Lower lobe of right lung (tissue), 2 donors: ENCODE data around the gene LRRC25. TPM values are rescaled to one million over a fixed set of nuclear protein-coding genes. Genes with fewer than 3 reads are reported as not detected.

ENCODE experiments used
- ATAC-seq, 2 donors: fragments of 200-7000 bp; cut with Tn5 transposase; one replicate each; pipeline ENCODE4 v1.9.1; 2020 to 2022; ENCODE audit warnings: mild to moderate bottlenecking in 2 of 2, moderate library complexity in 2 of 2
- DNase-seq: peaks from one replicate; pipeline ENCODE4 v3.0.0-alpha.2; 2020
- H3K27ac ChIP-seq: fragments of 200-600 bp; one replicate; pipeline ENCODE4 v1.8.0; 2022
- H3K27me3 ChIP-seq: fragments of 200-600 bp; one replicate; pipeline ENCODE4 v1.8.0; 2022; ENCODE audit warnings: low read depth
- H3K36me3 ChIP-seq: fragments of 200-600 bp; one replicate; pipeline ENCODE4 v1.8.0; 2022; ENCODE audit warnings: mild to moderate bottlenecking
- H3K4me1 ChIP-seq: fragments of 200-600 bp; one replicate; pipeline ENCODE4 v1.8.0; 2022
- H3K4me3 ChIP-seq: fragments of 200-600 bp; one replicate; pipeline ENCODE4 v1.8.0; 2022; ENCODE audit warnings: mild to moderate bottlenecking
- H3K9me3 ChIP-seq: fragments of 200-600 bp; one replicate; pipeline ENCODE4 v1.8.0; 2022
- CTCF ChIP-seq: fragments of 200-600 bp; IDR thresholded peaks from one replicate; pipeline ENCODE4 v1.8.0; 2022; ENCODE audit warnings: antibody characterized with exemption, mild to moderate bottlenecking
- intact Hi-C: fragments of 100-400 bp; cut with DNase I; formaldehyde crosslinking; loops from one replicate; pipeline ENCODE4 v1.11.0; 2022
- total RNA-seq: library from RNA; stranded (reverse); fragmentation: NEBNext Ultra II Directional; extraction: Animal tissue kit (Norgen Biotek cat#: 25700); gene quantifications from one replicate; pipeline ENCODE4 v1.2.1, GENCODE V29; 2021
- donor health status: DM: no; HTN: yes; CAD: no; lungs with severe emphysema.

LRRC25 gene
- total RNA-seq, 1 donor from 2014 or later = 35.4 TPM

- intact Hi-C loops = no loop called here
- no peak overlapping the region for H3K27ac ChIP-seq
- DNase-seq = peak; percentile 86
These were observed 4.2 kb upstream of the LRRC25 start for GRCh38 chr19:18401580-18402112.

GRCh38 chr19:18399008-18399407 is 1.6 kb upstream of the LRRC25 start:
- ATAC-seq (peak; percentile 59 to 67), DNase-seq (no peak)

More at GRCh38 chr19:18401580-18402112, 4.2 kb upstream of the LRRC25 start:
- peaks cover 14% of the 10 kb centered on the region for H3K27me3 ChIP-seq
- no peaks in the 10 kb centered on the region for H3K36me3 ChIP-seq
- H3K4me1 ChIP-seq = peaks cover 21% of the 10 kb centered on the region
- peak; percentile 77 to 89 for ATAC-seq
- peak; percentile 30 for TF ChIP-seq CTCF
- no peak overlapping the region for H3K4me3 ChIP-seq
- no peaks in the 10 kb centered on the region for H3K9me3 ChIP-seq

GRCh38 chr19:18396471-18397241 is 766 bp downstream of the LRRC25 start:
- Histone ChIP-seq H3K4me1 (peaks cover 34% of the 10 kb centered on the region), H3K27ac (peak overlapping the region; percentile 41), H3K4me3 (peak overlapping the region; percentile 53), H3K36me3 (no peaks in the 10 kb centered on the region), H3K9me3 (no peaks in the 10 kb centered on the region), H3K27me3 (peaks cover 19% of the 10 kb centered on the region)
- ATAC-seq (no peak), DNase-seq (no peak)
- no peak for TF ChIP-seq CTCF
- intact Hi-C loops = loop anchor here (10.0 kb wide), 1 partner anchor 52 kb away; the partner anchor contains the start of gene PGPEP1

More at GRCh38 chr19:18399008-18399407, 1.6 kb upstream of the LRRC25 start:
- no peaks in the 10 kb centered on the region for H3K9me3 ChIP-seq
- TF ChIP-seq CTCF = no peak
- intact Hi-C loops = loop anchor here (10.0 kb wide), 1 partner anchor 54 kb away; the partner anchor contains the start of gene PGPEP1
- peaks cover 22% of the 10 kb centered on the region for H3K4me1 ChIP-seq
- H3K36me3 ChIP-seq = no peaks in the 10 kb centered on the region
- H3K4me3 ChIP-seq = no peak overlapping the region
- H3K27me3 ChIP-seq = peaks cover 19% of the 10 kb centered on the region
- H3K27ac ChIP-seq = no peak overlapping the region

GRCh38 chr19:18393836-18394235 is 3.6 kb downstream of the LRRC25 start:
- DNase-seq = peak; percentile 78
- Histone ChIP-seq H3K27me3 (peaks cover 19% of the 10 kb centered on the region), H3K4me3 (peak overlapping the region; percentile 38), H3K27ac (peak overlapping the region; percentile 18), H3K4me1 (peaks cover 39% of the 10 kb centered on the region), H3K9me3 (no peaks in the 10 kb centered on the region), H3K36me3 (peaks cover 7% of the 10 kb centered on the region)
- intact Hi-C loops = loop anchor here (10.0 kb wide), 1 partner anchor 49 kb away; the partner anchor contains the start of gene PGPEP1
- ATAC-seq = peak; percentile 36 to 45
- TF ChIP-seq CTCF = no peak

GRCh38 chr19:18392926-18393325 is 4.5 kb downstream of the LRRC25 start:
- no peak for TF ChIP-seq CTCF
- intact Hi-C loops = loop anchor here (10.0 kb wide), 1 partner anchor 48 kb away; the partner anchor contains the start of gene PGPEP1
- H3K27me3 ChIP-seq = peaks cover 18% of the 10 kb centered on the region
- H3K4me3 ChIP-seq = peak overlapping the region; percentile 38
- peak overlapping the region; percentile 65 for H3K27ac ChIP-seq
- peak in 1 of 2 donors; percentile 34 for ATAC-seq
- peaks cover 39% of the 10 kb centered on the region for H3K4me1 ChIP-seq
- no peaks in the 10 kb centered on the region for H3K9me3 ChIP-seq
- H3K36me3 ChIP-seq = peaks cover 7% of the 10 kb centered on the region
- DNase-seq = no peak
